Jurkat, Clone E6-1 (cell line): Measurements from ENCODE around the gene PNMA8A.

Experiments
- DNase-seq: peaks from one replicate; pipeline ENCODE4 v3.0.0-alpha.2; 2011; ENCODE audit warnings: low read depth, low spot score
- H3K4me3 ChIP-seq: 2 replicates; pipeline ENCODE4 v1.5.1; 2011; ENCODE audit warnings: mild to moderate bottlenecking, low read length, control low read depth, moderate library complexity

The PNMA8A gene

DNA sequence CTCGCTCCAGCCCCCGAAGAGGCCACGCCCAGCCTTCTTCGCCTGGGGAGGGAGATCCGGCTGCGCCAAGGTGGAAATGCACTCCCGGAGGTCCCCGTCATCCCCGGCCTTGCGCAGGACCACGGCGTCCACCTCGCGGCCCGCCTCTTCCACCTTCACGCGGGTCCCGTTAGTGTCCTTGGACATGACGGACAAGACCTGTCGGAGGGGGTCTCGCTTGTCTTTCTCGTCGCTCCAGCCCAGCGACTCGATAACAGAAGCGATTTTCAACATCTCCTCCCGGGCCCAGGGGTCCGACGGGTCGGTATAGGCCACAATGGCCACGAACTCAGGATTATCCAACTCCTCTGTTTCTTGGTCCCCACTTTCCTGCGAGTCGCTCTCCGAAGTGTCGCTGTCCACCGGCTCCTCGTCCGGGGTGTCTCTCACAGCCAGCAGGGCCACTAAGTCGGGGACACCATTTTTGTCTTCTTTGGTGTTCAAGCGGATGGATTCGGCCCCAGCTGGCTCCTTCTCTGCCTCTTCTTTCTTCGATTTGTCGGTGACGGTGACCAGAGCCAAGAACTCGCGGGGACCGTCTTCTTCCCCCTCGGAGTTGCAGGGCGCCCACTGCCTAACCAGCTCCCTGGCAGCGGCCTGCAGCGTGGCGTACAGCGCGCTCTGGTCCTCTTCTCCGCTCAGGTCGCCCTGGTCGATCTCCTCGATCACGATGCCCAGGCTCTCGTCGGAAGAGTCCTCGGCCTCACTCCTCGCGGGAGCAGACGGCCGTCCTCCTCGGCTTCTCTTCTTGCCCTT is 23.0 kb upstream of the PNMA8A start:
- DNase-seq: no peak
- no peak overlapping the region for H3K4me3 ChIP-seq

DNA sequence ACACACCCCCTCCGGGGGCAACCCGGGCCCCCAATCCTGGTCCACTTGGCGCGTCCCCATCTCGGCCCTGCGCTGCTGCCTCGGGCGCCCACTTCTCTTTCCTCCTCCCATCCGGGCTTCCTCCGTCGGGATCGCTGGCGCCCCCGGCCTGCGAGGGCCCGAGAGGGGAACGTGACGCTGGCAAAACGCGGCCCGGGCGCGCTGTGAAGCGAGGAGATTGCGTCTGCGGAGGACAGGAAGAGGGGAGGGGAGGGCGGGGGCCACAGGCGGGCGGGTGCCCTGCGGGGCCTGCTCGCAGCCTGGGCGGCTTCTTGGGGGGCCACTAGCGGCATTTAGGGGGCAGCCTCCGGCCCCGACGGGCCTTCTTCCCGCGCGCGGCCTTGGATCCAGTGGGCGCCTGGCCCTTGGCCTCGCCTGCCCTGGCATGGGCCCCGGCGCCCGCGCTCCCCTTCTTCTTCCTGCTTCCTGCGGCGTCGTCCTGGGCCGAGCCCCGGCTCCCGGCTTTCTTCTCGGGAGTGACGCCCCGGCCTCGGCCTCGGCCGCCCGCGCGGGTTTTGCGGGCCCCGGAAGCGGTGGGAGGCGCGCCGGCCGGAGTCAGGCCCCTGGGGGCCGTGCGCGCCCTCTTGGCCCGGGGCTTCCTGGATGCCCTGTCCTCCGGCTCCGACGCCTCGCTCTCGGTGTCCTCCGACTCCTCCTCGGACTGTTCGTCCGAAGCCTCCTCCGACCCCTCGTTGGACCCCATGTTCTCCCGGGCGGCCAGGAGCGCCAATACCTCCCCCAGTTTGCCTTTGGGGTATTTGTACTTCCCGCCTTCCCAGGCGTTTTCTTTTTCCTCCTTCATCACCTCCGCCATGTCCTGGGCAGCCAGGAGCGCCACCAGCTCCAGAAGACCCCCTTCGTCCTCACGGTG is 22.1 kb upstream of the PNMA8A start:
- H3K4me3 ChIP-seq: peak overlapping the region; percentile 20
- no peak for DNase-seq

DNA sequence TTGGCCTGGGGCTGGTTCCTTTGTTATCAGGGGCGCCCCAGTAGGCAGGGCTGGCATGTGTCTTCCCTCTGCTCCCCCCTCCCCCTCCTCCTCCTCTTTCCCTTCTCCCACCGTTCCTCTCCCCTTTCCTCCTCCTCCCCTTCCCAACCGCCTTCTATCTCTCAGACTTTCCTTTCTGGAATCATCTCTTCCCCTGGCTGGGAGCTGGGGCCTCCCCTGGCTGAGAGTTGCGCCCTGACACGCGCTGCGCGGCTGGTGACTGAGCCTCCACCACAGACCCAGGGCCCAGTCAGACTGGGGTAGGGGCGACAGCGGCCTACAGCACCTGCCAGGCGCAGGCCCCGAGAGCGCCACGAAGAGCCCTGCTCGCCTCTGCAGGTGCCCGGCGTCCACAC is 21.5 kb upstream of the PNMA8A start:
- no peak for DNase-seq
- peak overlapping the region; percentile 20; the same call in 1 of the 2 replicates for H3K4me3 ChIP-seq

DNA sequence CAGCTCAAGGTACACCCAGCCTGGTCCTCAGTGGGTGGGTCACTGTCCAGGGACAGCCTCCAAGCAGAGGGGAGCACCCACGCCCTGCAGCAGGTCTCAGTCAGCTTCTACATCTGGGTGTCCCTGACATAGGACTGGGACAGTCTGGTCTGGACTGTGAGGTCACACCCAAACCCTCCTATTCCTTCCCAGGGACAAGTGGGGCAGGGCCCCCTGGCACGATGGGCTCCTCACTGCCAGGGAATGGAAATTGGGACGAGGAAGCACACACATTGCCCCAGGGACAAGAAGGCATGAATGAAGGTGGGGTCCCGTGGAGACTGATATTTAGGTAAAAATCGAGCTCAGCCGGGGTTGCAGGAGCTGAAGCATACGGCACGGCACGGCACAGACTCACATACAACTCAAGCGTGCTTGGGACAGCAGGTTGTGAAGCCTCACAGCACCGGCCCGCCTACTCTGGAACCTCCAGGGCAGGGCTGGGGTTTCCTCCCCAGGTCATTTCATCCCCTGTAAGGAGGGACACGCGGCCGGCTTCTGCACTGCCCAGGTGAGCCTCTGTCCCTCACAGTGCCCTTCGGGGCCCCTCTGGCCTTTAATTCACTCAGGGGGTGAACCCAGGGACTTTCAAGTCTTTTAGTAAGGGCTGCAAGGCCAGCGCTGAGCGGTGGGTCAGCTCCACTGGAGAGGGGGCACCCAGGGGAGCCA is 20.8 kb upstream of the PNMA8A start:
- H3K4me3 ChIP-seq: no peak overlapping the region
- no peak for DNase-seq

DNA sequence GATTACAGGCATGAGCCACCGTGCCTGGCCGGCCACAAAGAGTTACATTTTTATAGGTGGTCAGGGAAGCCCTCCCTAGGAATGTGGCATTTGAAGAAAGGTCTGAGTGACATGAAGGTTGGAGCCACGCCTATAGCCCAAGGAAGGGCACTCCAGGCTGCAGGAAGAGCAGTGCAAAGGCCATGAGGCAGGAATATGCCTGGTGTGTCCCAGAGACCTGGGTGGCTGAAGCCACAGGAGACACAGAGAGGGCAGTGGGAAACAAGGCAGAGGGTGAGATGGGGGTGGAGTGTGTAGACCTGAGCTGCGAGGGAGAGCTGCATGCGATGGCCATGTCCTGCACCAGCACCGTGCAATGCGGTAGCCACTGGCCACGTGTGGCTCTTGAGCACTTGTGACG is 19.4 kb upstream of the PNMA8A start:
- no peak for DNase-seq

DNA sequence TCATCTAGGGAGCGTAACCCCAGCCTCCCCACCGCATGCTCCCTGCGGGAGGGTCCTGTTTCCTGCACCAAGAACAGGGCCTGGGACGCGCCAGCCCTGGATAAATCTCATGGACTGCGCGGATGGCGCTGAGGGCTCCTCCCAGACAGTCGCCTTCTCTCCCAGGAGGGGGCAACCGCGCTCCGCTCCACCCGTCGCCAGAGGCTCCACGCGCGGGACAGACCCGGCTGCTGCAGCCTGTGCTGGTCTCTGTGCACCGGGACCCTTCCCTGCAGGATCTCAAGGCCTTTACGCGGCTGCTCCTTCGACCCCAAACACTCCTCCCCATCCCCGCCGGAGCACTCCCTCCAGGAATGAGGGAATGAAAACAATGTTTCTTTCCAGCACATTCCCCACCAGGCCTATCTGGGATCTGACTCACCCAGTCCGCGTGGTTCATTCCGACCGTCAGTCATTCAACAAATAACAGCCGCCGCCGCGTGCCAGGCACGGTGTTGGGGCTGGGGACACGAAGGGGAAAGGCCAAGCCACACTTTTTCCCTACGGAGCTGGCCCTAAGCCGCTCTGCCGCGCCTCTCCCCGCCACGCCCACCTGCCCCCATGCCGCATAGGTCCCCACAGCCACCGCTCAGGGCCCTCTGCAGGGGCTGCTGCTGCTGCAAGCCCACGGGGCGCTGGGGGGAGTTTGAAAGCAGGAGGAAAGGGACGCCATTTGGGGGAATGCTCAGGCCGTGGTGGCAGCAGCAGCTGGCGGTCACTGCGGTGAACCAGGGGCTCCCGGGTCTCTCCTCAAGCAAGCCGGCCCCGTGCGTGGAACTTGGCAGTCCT is 18.3 kb upstream of the PNMA8A start:
- H3K4me3 ChIP-seq: no peak overlapping the region

More for the DNA sequence above, 19.4 kb upstream of the PNMA8A start:
- no peak overlapping the region for H3K4me3 ChIP-seq

DNA sequence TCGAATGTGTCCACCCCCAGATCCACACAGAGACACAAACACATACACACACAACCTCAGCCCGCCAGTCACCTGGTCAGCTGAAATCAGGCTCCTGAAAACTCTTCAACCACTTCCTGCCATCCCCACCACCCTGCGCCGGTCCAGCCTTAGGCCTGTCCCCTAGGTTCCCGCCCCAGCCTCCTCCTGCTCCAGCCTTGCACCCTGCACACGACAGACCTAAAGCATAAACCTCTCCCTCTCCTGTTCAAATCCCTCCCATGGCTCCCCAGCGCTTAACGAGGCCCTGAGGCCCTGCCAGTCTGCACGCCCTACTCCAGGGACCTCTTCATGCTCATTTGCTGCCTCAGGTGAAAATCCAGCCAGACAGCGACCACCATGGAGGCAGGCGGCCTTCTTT is 17.2 kb upstream of the PNMA8A start:
- H3K4me3 ChIP-seq: no peak overlapping the region
- DNase-seq: no peak

More for the DNA sequence above, 18.3 kb upstream of the PNMA8A start:
- DNase-seq: no peak

DNA sequence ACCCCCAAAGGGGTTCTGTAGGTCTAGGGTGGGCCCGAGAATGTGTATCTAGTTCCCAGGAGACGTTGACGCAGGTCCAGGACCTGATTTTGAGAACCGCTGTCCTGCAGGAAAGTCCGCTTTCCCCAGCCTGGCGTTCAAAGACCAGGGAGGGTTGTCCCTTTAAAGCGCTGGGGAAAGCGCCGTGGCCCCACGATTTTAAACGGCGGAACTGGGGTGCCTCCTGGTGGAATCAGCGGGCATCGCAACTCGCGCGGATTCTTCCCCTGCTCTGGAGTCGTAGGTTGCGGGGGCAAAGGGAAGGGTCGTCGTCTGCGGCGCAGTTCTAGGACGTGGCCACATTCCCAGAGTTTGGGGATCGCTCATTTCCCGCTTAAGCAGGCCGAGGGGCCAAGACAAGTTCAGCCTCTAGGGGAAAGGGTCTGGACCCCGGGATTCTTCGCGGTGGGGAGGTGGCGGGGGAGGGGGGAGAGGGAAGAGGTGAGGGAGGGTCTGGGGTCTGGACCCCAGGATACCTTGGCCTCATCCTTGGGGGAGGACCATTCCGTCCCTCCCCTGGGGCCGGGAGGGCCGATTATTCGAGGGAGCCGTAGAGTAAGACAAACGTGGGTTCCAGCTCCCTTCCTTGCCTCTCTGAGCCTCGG is 16.6 kb upstream of the PNMA8A start:
- no peak overlapping the region for H3K4me3 ChIP-seq
- peak; percentile 43 for DNase-seq

DNA sequence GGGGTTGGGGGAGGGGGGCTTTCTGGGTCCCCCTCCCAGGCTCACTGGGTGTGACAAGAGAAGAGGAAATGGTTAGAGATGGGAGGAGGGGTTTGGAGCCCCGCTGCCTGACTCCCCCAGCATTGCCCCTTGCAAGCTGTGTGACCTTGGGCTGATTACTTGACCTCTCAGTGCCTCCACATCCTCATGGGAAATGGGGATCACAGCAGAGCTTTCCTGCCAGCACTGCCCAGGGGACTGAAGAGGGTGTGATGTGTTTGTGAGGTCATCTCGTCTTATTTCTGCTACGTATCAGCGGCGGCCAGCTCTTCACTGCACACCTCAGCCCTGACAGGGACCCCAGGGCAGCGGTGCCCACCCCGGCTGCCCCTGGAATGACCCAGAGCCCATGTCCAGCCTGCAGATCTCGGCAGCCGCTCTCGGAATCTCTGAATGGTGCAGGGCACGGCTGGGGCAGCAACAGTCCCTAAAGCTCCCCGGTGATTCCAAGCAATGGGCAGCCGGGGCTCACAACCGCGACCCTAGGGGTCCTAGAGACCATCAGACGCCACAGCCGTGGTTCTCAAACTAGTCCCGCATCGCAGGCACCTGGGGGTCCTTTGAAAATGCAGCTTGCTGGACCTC is 15.9 kb upstream of the PNMA8A start:
- H3K4me3 ChIP-seq: no peak overlapping the region

DNA sequence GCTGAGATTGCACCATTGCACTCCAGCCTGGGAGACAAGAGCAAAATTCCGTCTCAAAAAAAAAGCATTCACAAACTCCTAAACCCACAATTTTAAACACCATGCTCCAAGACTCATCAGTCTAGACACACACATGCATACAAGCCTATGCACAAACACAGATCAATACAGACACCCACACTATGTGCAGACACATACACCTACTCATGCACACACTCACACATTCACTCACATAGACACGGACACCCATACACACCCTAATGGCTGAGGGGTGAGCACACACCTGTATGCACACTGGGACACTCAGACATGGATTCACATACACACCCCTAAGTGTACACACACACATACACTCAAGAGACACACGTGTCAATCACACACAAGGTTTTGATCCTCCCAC is 15.0 kb upstream of the PNMA8A start:
- no peak overlapping the region for H3K4me3 ChIP-seq

More for the DNA sequence above, 15.9 kb upstream of the PNMA8A start:
- no peak for DNase-seq

DNA sequence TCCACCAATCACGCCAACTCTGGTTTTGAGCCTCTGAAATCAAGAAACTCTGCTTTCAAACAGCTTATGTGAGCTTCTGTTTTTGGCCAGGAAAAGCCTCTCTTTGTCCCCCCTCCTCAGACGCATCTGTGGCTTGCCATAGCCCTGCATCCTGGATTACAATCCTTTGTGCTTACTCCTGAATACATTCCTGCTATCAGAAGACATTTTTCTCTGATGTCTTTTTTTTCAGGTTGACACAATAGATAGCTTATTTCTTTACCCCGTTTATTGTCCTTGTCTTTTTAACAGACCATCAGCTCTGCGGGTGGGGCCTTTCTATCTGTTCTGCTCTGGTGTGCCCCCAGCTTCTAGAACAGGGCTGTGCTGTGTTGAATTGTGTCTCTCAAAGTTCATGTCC is 13.3 kb upstream of the PNMA8A start:
- no peak for DNase-seq
- no peak overlapping the region for H3K4me3 ChIP-seq

More for the DNA sequence above, 15.0 kb upstream of the PNMA8A start:
- DNase-seq: no peak

DNA sequence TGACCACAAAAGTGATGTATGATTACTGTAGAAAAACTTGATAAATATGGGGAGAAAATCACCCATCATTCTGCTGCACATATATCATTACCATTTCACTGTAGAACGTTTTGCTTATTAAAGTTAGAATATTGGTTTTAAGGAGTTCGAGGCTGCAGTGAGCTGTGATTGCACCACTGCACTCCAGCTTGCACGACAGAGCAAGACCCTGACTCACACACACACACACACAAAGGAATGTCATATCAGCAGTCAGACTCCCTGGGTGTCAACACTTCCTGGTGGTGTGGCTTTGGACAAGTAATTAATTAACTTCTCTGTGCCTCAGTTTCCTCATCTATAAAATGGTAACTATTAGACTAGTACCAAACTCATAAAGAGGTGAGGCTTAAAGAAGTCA is 11.3 kb upstream of the PNMA8A start:
- no peak for DNase-seq
- no peak overlapping the region for H3K4me3 ChIP-seq

DNA sequence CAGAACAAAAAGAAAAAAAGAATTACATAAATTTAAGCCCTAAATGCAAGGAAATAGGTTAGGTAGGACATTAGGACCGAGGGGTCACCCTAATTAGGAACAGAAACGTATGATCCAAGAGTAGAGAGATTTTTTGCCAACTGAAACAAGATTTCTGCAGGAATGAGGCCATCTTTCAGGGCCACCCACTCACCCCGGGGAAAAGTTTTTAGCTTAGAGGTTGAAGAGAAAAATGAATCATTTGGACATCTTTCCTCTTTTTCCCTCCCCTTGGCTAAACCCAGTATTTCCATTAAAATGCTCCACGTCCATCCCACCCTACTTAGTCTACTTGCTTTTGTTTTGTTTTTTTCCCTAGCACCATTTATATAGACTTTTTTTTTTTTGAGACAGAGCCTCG is 10.6 kb upstream of the PNMA8A start:
- DNase-seq: no peak
- no peak overlapping the region for H3K4me3 ChIP-seq

DNA sequence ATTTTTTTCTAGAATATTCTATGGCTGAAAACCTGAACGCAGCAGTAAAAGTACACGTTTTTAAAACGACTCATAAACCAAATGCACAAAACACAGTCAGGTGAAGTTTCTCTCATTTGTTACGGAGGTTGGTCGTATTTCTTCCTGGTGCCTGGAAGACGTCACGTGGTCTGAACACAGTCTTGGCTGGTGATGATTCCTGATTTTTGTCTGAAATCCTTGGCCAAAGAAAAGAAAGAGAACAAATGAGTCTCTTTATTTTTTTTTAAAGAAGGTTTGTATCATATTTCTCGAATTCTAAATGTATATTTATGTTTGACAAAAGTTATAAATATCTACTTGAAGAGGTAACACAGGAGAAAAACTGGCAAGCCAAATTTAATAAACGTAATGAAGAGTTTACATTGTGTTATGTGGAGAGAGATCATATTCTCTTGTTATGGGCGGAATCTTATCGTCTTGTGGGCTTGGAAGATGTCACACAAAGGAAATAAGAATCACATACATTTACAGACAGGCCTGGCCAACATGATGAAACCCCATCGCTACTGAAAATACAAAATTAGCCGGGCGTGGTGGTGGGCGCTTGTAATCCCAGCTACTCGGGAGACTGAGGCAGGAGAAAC is 10.0 kb upstream of the PNMA8A start:
- H3K4me3 ChIP-seq: no peak overlapping the region
- no peak for DNase-seq

DNA sequence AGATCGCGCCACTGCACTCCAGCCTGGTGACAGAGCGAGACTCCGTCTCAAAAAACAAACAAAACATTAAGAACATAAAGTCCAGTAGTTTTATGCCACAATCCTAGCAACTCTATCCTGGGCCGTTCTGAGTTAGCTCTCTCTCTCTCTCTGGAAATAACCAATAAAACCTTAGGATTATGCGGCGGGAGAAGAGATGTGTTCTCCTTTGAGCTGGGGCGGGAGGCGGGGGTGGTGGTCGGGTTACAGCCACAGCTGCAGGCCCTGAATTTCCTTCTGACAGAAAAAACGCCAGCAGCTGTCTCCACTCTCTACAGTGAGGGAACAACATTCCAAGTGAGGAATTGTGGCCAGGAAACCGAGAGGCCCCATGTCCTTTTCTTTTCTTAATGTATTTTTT is 9.1 kb upstream of the PNMA8A start:
- H3K4me3 ChIP-seq: no peak overlapping the region
- no peak for DNase-seq

DNA sequence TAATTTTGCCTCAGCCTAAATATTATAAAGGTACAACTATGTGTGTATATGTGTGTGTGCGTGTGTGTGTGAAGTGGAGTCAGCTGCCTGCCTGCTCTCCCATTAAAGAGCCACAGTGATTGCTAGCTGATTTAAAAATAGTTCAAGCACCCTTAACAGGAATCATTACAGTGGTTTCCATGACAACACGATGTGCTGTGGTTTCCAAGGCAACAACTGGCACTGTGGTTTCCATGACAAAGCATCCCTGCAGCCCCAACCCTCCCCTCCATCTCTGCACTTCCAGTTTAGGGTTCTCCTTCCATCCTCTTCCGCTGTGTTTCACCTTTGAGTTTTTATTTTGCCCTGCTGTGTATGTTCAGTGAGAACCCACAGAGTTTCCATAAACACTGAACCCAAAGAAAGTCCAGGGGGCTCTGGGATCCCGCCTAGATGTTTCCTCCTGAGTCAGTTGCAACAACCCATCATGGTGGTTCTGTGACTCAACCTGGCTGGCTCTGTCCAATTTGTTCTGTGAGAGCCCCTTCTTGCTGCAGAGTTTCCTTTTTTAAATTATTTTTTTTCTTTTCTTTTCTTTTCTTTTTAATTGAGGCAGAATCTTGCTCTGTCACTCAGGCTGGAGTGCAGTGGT is 7.1 kb upstream of the PNMA8A start:
- H3K4me3 ChIP-seq: no peak overlapping the region
- peak; percentile 55 for DNase-seq

DNA sequence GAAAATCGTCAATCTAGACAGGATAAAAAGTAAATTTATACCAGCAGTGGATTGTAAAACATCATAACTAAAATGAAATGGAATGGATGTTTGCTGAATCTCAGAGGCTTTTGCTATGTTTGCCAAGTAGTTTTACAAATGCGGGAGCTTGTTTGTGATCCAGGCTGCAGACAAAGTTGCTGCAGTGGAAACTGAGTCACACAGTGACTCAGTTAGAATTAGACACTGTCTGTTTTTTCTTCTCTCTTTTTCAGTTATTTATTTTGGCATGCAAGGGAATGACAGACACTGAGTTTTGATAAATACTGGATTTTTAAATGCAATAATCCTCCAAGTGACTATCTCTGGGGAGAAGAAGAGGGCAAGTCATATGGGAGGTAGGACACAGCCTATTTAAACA is 4.6 kb upstream of the PNMA8A start:
- H3K4me3 ChIP-seq: no peak overlapping the region
- no peak for DNase-seq
